Activated naive CD4-positive, alpha-beta T cell (primary cell): ENCODE measurements around the gene DNM1L.

Experiments
- DNase-seq, 4 experiments: peaks; one replicate each; lab custom pipeline; 2025; lab: John Stamatoyannopoulos, UW

The DNM1L gene

DNA sequence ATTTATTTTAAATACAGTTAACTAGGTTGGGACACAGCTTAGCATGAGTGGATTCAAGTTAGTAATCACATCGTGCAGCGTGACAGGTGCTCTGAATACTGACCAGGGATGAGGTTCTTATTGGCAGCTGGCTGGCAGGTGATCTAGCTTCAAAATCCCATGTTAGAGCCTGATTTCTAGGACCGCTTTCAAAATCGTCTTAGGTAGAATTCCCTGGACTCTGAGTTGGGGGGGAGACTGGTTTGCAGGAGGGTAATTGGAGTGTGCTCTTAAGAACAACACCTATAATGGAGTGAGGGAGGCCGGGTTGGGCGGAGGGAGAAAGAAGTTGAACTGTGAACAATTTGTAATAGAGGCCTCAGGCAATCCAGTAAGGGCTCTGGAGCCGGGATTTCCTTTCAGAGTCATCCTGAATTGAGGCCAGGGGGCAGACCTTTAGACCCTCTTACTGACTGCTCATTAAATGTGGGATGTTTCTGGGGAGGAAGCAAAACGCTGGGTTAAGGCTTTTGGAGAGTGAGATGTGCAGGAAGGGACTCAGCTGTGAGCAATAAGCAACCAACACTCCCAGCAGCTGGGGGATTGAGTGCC is 77.5 kb downstream of the DNM1L start:
- DNase-seq, result no peak

DNA sequence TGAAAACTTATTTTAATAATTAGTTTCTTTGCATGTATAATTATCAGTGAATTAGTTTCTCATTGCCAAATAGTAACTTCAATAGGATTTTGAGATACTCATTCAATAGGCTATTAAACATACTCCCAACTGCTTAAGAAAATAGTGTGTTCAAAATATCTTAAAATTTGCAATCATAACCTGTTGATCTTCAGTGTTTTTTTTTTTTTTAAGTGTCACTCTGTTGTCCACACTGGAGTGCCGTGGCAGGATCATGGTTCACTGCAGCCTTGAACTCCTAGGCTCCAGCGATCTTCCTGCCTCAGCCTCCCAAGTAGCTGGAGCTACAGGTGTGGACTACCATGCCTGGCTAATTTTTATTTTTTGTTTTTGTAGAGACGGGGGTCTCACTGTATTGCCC is 78.1 kb downstream of the DNM1L start:
- DNase-seq, result no peak

DNA sequence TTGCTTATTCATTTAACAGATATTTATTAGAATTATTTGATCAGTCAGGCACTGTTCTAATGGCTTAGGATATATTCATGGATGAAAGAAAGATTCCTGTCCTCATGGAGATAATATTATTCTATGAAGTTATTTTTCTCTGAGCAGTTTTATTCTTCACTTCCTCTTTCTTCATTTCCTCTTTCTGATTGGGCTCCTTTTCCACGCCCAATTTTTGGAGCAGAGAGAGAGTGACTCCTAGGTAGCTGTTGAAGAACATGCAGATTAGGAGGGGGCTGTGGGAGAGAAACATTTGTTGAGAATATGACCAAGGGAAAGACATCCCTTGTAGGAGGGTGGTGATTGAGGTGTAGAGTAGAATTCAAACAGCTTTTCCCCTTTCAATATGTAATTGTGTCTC is 82.6 kb downstream of the DNM1L start:
- no peak for DNase-seq

DNA sequence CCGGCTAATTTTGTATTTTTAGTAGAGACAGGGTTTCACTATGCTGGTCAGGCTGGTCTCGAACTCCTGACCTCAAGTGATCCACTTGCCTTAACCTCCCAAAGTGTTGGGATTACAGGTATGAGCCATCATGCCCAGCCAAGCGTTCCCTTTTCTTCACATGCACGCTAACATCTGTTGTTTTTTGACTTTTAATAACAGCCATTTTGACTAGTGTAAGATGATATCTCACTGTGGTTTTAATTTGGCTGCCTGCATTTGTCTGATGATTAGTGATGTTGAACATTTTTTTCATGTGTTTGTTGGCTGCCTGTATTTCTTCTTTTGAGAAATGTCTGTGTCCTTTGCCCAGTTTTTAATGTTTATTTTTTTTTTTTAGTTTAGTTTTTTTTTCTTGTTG is 86.8 kb downstream of the DNM1L start:
- no peak for DNase-seq

DNA sequence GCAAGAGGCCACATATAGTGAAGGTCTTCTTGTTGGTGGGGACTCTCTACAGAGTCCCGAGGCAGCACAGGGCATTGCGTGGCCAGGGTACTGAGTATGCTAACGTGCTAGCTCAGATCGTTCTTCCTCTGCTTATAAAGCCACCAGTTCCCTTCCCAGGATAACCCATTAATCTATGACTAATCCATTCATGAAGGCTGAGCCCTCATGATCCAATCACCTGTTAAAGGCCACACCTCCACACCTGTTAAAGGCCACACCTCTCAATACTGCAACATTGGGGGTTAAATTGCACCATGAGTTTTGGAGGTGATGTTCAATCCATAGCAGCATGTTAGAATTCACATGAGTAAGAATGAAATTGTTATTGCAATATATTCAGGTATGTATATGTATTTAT is 89.4 kb downstream of the DNM1L start:
- DNase-seq, result no peak

DNA sequence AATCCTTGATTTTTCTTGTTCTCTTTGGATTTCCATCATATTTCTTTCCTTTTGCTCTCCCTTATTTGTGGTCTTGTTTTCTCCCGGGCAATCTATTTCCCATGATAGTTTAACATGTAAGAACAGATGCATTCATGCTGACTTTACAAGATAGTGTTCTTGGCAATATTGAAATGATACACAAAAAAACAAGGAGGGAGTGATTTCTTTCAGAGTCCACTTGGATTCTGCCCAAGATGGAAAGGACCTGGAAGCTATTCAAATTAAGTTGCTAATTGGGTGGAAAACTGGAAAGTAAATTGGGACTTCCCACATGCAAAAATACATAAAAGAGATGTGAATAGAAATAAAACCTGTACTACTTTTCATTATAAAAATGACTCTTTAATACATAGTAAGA is 91.0 kb downstream of the DNM1L start:
- DNase-seq, result no peak

DNA sequence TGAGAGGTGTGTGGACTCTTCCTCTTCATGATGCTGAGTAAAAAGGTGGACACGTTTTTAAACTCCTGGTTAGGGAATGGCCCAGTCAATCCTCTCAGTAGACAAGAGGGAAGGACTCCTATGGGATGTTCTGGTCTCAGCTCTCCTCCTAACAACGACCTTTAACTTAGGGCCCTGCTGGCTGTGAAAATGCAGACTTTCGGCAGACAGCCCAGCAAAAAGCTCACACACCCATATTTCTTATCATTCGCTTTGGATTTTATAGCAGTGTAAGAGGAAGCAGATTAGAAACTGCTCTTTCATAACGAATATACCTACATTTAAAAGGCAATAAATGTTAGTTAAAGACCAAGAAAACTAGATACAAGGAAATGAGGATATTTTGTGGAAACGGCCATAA is 94.6 kb downstream of the DNM1L start:
- no peak for DNase-seq

DNA sequence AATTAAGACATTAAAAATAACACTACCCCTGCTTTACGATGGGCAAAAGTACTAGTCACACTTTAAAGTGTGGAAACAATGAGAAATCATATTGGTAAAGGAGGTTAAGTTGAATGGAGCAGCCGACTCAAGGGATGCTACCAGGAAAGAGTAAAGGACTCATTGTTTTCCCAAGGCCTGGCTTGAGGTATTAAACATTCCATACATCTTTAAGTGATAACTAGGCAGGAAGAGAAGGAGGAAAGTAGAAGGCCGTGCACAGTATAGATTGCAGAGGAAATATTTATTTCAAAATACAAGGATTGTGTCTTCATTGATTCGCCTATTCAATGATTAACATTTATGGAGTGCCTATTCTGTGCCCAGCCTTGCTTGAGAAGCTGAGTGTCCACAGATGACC is 97.2 kb downstream of the DNM1L start:
- no peak for DNase-seq

DNA sequence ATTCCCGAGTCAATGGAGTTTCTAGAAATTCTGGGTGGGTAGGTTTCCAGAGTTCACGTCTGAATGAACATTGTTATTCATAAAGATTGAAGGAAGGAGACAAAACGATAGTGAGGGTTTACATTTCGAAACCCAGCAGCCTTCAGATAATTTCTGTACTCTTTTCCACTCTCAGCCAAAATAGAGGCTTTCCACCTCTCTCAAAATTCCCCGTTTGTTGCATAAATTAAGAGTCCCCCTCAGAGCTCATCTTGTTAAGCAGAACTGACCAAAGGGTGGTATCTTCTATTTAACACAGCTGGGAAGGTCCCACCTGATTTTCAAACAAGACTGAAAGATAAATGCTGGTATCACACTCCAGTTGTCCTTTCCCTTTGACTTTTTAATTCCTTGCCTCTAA is 98.1 kb downstream of the DNM1L start:
- DNase-seq, result no peak

DNA sequence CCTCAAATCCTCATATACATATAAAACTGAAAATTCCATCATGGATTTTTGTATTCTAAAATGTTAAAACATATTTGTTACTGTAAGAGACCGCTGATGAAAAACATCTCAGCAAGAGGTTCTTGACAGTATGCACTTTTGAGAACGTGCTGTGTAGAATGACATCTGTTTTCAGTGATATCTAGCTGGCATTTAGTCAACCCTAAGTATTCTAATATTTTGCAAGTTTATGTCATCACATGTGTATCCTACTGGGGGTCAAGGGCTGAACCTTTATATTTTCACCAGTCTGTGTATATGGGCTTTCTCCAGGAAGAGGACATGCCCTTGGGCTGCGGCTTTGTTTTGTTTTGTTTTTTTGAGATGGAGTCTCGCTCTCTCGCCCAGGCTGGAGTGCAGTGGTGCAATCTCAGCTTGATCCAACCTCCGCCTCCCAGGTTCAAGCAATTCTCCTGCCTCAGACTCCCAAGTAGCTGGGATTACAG is 98.6 kb downstream of the DNM1L start:
- DNase-seq, result no peak

DNA sequence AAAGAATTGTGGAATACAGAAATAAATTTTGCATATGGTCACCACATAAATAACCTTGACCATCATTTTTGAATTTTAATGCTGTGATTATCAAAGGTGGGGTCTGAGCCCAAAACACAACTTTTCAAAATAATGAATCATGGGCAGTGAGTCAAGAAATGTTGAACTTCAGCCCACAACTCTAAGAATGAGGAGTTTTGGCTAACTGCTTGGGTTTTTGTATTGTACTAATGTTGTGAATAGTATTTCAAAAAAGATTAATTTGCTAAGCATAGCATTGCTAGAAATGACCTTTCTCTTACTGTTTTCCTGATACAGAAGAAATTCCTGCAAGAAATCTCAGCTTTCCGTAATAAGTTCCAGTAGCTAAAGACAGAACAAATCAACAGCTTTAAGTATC is 101.0 kb downstream of the DNM1L start:
- DNase-seq, result no peak

DNA sequence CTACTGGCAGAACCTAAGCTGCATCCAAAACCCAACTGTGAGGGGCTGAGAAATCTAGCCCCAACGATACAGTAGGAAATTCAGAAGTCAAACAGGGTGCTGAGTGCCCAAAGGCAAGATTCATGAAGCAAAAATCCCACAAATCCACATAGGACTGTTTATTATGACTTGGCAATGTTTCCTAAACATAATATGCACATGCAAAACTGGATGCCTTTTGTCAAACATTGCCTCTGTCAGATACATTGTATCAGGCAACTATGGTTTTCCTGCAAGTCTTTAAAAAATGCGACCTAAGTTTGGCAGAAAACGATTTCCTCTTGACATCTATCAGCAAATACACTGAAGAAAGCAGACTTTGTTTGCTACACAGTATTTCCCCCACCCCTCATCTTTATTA is 103.9 kb downstream of the DNM1L start:
- DNase-seq, result no peak

DNA sequence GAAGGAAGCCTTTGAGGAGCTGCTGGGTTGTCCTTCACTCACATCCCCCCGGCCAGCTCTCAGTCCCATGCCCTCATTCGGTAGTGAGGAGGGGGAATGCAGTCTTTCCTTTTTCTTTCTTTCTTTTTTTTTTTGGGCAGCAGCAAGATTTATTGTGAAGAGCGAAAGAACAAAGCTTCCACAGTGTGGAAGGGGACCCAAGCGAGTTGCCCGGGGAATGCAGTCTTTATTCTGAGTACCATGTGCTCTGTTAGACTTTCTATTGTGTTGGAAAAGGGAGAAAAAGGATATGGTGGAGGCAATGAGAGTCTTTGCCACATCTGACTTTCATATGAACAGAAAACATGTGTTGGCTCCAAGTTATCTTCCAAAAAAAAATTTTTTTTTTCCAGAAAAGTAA is 106.5 kb downstream of the DNM1L start:
- DNase-seq, result no peak

DNA sequence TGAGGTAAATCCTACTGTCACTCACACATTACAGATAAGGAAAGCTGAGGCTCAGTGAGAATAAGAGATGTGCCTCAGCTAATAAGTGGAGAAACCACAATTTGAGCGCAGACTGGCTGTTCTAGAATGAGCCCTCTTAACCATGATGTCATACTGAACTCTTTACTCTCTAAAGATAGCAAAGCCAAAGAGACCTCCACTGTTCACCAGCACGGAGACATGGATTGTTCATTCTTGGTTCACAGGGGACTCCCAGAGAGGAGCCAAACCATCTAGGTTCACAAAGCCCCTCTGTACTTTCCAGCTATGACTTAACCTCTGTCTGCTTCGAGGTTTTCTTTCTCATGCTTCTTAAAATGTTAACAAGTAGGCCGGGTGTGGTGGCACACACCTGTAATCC is 109.3 kb downstream of the DNM1L start:
- DNase-seq, result no peak

DNA sequence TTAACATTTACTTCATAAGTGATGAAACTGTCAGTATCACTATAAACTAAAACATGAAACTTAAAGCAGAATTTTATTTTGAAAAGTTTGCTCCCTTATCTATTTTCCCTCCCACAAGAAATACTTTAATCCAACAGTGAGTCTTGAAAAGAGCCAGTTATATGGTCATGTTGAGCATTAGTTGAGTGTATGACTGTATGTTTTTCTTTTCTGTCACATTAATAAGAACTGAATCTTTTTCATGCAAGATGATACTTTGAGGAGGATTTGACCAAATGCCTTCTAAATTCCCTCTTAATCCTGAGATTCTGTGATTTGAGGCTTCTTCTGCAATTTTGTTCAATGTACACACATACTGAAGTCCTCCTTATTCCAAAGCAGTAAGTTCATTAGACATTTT is 110.3 kb downstream of the DNM1L start:
- DNase-seq, result no peak

DNA sequence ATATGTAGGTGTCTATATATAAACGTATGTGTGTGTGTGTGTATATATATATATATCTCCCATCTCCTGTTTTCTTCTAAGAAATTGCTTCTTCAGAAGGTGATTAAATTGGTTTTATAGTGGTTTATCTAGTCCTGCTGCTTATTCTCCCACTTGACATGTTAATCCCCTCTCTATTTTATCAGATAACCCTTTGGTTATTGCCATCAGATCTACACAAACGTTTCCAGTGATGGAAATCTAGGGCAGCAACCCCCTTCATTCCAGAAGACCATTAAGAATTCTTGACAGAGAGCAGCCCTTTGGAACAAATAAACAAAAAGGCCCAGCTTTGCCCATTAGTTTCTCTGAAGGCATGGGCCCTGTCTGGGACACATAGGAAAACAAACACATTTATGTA is 110.8 kb downstream of the DNM1L start:
- no peak for DNase-seq

DNA sequence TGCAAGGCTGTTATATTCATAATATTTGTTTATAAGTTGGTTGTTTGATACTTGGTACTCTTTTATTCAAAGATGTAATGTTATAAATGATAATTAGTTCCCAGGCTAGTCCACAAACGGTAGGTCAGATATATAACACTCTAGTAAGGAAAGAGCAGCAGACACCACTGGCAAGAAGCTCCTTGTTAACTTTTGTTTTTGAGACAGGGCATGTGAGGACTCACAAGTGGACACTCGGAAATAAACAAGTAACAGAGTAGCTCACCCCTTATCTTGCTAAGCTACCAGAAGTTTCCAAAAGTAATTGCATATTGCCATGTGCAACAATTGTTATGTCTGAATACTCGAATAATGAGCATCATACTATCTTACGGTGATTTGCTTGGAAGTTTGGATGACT is 115.2 kb downstream of the DNM1L start:
- DNase-seq, result no peak
